ENCODE data around the gene NRXN3.

DNA sequence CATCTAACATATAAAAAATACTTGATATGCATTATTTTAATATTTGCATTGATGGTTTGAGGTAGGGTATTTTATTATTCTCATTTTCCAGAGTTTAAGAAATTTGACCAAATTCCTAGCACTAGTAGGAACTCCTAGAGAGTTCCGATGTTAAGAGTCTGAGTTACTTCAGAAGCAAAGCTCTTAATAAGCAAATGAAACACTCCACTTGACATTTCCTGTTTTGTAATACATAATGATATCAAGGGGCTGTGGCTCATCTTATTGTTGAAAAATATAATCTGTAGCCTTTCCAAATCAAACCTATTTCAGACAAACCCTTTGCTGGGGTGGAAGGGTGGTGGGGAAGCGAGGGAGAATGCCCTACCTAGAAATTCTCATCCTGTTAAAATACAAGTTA is 1685.6 kb downstream of the NRXN3 start:
- TF ChIP-seq ZNF629 (CRISPR knock-in tag; conservative IDR thresholded peaks at IDR 0.05) (no peak), ZNF280B (CRISPR knock-in tag; IDR thresholded peaks at IDR 0.05; ENCODE audit: borderline replicate concordance) (no peak), EZH2 (conservative IDR thresholded peaks at IDR 0.05; ENCODE audit: low read depth, low read length) (no peak), CREB1 (IDR thresholded peaks at IDR 0.05) (no peak), CREB1 (CRISPR knock-in tag; IDR thresholded peaks at IDR 0.05) (no peak), SSRP1 (CRISPR knock-in tag; IDR thresholded peaks at IDR 0.05) (no peak), SUZ12 (IDR thresholded peaks at IDR 0.05; ENCODE audit: low read depth, low read length) (no peak)

Data from HepG2 (cell line).